ENCODE results near the gene NDE1.

DNA sequence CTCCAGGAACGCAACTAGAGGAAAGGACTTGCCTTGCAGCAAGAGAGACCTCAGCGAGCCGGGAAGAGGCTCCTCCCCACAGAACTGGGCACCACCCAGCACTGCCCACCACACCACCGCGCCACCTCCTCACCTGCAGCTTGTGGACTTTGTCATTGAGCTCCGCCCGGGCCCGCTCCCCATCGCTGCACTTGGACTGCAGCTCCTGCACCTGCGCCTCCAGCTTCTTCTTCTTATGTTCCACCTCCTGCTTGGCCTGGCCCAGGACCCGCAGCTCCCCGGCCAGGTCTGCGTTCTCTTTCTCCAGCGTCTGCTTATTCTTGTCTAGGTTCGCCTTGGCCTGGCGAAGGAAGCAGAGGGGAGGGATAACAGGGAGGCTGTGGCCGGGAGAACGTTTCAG is 76.7 kb downstream of the NDE1 start:
- no peak for TF ChIP-seq POLR2AphosphoS5 (IDR thresholded peaks at IDR 0.05; ENCODE audit: borderline replicate concordance, low read depth, low read length)
- TF ChIP-seq EZH2 (IDR thresholded peaks at IDR 0.05) = no peak
- TF ChIP-seq FOXP2 (optimal IDR thresholded peaks at IDR 0.05; ENCODE audit: control extremely low read depth, extremely low read length, insufficient read depth) = no peak

Data from SK-N-MC (cell line).